GM10266 (cell line): ENCODE data around the gene ZFHX3.
A peak's percentile ranks its signal among the peaks of the same experiment; 100 is the strongest.

ENCODE experiments used
- DNase-seq: peaks from one replicate; pipeline ENCODE4 v3.0.0; 2012; ENCODE audit errors: extremely low spot score
- TF ChIP-seq, protein P1 (sequence below): IDR thresholded peaks from 2 replicates; pipeline ENCODE4 v1.5.1; 2012; ENCODE audit warnings: mild to moderate bottlenecking, low read depth; ENCODE audit not compliant: control insufficient read depth, insufficient read depth; ENCODE audit errors: missing control alignments

ZFHX3 gene

DNA sequence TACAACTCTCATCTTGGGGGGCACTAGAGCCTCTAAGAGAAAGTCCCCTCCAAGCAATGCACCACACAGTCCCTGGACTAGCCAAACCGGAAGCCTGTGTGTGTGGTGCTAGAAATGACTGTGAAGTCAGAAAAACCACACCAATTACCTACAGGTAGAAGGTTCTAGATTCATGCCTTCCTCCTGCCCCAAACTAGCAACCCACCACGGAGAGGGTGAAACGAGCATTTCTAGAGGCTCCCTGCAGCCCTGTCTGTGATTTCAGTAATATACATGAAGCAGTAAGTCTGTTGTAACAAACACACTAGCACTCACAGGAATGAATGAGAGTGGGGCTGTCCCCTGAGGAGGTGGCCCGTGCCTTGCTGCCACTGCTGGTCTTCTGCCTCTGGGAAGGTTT is 13.6 kb downstream of the ZFHX3 start:
- DNase-seq: peak; percentile 48
- TF ChIP-seq, protein P1, sequence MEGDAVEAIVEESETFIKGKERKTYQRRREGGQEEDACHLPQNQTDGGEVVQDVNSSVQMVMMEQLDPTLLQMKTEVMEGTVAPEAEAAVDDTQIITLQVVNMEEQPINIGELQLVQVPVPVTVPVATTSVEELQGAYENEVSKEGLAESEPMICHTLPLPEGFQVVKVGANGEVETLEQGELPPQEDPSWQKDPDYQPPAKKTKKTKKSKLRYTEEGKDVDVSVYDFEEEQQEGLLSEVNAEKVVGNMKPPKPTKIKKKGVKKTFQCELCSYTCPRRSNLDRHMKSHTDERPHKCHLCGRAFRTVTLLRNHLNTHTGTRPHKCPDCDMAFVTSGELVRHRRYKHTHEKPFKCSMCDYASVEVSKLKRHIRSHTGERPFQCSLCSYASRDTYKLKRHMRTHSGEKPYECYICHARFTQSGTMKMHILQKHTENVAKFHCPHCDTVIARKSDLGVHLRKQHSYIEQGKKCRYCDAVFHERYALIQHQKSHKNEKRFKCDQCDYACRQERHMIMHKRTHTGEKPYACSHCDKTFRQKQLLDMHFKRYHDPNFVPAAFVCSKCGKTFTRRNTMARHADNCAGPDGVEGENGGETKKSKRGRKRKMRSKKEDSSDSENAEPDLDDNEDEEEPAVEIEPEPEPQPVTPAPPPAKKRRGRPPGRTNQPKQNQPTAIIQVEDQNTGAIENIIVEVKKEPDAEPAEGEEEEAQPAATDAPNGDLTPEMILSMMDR: no peak

DNA sequence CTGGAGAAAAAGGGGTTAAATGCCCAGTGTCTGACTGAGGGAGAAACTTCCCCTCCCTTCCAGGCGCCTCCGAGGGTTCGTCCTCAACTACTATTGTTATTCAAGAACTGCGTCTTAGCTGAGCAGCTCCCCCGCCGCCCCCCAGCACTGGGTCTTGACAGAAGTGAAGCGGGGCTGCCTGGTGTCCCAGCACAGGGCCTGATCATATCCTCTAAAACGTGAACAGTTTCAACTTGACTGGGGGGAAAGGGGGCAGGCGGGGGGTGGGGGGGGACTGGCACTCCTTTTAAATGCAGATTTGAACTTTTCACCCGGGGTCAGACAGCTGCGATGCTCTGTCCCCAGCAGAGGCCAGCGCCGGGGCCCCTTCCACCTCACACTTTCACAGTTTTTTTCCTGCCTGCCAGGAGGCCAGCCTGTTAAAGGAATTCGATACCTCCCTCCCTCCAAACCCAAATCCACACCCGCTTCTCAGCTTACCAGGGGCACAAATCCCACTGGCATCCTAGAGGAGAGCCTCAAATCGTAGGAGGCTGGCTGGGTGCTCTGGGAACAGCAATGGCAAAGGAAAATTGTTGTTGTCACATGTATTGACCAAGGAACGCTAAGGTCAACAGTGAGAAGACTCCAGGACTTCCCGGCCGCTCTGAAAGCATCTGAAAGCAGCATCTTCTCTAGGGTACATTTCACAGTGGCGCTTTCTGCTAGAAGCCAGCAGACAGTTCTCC is 14.5 kb downstream of the ZFHX3 start:
- TF ChIP-seq, protein P1: no peak
- no peak for DNase-seq

- DNase-seq: peak; percentile 52
- TF ChIP-seq, protein P1: peak; percentile 31
Measured at GRCh38 chr16:73032541-73033270, 15.2 kb downstream of the ZFHX3 start.

DNA sequence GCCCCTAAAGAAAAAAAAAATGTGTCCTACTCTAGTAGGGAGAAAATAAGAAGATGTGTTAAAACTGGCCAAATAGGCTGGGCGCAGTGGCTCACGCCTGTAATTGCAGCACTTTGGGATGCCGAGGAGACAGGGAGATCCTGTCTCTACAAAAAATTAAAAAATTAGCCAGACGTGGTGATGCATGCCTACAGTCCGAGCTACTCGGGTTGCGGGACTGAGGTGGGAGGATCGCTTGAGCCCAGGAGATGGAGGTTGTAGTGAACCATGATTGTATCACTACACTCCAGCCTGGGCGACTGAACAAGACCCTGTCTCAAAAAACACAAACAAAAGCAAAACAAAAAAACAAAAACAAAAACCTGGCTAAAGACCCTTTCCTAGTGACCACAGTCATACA is 15.9 kb downstream of the ZFHX3 start:
- TF ChIP-seq, protein P1: no peak
- DNase-seq: no peak

DNA sequence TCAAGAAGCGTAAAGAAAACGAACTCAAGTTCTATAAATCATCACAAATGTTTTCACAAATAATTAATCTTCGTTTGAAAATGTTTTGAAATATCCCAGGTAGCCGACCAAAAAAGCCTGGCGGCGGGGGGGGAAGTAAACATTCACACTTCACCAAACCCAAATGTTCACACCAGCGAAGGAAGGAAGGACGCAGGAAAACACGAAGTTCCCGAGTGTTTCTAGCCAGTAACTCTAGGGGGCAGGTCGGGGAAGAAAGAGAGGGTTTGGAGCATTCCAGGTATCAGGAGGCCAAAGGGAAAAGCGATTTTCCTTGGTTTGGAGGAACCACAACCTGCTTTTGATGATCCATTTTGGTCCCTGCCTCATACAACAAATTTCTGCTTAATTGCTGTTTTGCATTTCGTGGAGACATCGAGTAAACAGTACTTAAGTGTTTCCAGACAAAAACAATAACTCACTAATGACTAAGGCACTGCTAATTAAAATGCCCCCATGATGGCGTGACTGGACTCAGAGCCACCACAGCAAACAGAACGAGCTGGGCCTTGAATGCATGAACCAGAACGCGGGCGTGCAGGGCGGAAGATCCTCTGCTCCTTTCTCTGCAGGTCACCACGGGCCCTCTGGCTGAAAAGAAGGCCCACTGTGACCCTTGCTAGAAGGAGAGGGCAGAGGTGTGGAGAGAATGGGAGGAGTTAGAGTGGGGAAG is 16.6 kb downstream of the ZFHX3 start:
- DNase-seq: no peak
- TF ChIP-seq, protein P1: no peak

DNA sequence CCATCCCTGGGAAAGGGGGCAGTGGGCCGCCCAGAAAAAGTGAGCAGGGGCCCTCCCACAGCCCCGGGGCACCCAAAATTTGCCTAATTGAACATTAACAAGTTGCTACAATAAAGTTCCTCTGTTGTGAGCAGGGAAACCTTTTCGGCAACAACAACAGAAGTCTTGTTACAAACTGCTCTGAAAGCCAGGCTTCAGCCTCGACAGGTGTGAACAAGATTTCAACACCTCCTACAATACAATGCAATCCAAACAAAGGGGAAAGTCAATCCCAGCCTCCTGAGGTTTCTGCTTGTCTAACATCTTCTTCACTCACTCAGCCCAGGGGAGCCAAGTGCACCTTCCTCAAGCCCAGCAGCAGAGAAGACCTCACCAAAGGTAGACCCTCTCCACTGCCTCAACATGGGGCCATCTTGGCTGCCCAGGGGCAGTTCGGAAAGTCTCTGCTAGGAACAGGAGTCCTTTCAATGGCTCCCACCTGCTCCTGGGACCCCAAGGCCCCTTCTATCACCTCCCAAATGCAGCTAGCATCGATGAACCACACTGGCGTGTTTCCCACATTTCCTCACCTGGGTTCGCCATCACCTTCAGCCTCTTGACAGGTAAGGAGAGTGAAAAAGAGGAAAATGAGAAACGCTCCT is 19.1 kb downstream of the ZFHX3 start:
- TF ChIP-seq, protein P1: no peak
- no peak for DNase-seq
